Activated T-cell treated with anti-CD3 and anti-CD28 coated beads for 1 hour (primary cell): Measurements from ENCODE around the gene AGBL5.

Experiments used
- DNase-seq: peaks from one replicate; pipeline ENCODE4 v3.0.0-alpha.2; 2020; ENCODE audit warnings: low read depth

The AGBL5 gene

DNA sequence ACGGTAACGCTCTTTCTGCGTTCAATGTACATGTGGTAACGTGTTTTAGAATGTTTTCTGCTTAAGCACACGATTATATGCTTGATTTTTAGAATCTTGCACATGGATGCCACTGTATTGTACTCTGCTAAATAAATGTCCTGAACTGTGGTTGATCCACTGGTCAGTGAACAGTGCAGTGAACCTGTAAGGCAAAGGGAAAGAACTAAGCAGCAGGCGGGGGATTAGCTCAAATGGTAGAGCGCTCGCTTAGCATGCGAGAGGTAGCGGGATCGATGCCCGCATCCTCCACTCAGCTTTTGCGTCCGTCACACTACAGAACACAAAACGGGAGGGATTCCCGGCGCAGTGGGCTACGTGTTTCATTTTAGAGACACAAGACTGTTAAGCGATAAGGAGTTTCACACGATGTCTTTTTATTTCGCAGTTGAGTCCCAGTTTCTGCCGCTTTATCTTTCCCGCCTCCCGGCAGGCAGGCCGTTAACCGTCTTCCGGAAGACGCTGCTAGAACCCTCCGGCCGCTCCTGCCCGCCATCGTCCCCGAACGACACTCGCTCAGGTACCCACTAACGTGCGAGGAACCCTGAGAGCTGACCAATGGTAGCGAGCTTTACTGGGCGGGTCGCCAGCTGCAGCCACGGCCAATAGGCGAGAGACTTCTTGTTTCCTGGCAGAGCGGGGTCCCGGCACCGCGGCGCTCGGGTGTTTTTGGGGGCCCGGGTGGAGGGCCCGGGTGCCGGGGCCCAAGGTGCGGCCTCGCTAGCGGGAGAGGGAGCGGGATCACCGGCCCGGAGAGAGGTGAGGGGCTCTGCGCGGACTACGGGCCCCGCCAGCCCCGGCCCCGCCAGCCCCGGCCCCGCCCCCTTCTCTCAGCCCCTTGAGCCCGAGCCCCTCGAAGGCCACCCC lies at the start of gene AGBL5:
TSS of gene AGBL5 (plus strand) at position 673 of the 906 bp plus-strand sequence. CDS start 1,291 bp downstream, outside the sequence.
- peak; percentile 90 for DNase-seq

GRCh38 chr2:27001950-27002349 lies 49.5 kb upstream of the AGBL5 start:
- DNase-seq = no peak

GRCh38 chr2:27003007-27003406 lies 48.5 kb upstream of the AGBL5 start:
- DNase-seq = no peak

DNA sequence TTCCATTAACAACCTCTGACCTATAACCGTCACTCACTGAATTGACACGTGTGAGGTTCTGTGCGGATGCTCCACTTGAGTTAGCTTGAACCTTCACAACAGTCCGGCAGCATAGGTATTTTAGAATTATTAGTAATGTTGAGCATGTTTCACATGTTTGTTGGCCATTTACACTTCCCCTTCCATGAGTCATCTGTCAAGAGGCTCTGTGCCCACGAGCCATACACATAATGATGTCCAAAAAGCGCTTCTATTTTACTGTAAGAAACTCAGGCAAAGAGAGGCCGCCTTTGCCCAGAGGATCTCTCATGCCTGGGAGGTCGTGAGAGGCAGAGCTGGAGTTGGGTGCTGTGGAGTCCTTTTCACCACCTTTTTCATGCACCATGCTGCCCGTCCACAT lies 47.6 kb upstream of the AGBL5 start:
- DNase-seq = no peak

GRCh38 chr2:27006602-27007415 lies 44.7 kb upstream of the AGBL5 start:
- no peak for DNase-seq

- no peak for DNase-seq
Measured at GRCh38 chr2:27007416-27008374, 43.8 kb upstream of the AGBL5 start.

DNA sequence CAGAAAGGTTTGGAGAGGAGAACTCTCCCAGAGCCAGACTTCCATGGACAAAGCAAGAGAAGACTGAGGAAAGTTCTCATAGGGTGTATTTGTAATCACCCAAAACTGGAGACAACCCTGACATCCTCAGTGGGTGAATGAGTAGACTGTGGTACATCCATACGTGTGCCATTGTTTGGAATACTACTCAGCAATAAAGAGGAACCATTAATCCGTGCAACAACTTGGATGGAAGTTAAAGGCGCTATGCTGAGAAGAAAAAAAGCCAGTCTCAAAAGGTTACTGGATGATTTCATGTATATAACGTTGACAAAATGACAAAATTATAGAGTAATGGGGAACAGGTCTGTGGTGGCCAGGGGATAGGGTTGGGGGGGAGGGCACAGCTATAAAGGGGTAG lies 42.8 kb upstream of the AGBL5 start:
- DNase-seq = no peak

DNA sequence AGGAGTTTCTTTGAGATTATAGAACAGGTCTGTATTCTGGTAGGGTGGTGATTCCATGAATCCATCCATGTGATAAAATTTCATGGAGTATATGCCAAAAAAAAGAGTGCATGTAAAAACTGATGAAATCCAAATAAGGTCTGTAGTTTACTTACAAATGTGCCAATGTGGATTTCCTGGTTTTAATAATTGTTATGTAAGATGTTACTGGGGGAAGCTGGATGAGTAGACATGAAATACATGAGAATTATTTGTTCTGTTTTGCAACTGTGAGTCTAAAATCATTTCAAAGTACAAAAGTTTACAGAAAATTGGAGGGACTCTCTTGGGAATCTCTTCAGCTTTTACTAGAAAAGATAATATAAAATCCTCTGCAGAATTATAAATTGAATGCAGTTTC lies 42.4 kb upstream of the AGBL5 start:
- DNase-seq = no peak

GRCh38 chr2:27009716-27010115 lies 41.8 kb upstream of the AGBL5 start:
- DNase-seq = no peak

GRCh38 chr2:27010139-27010538 lies 41.3 kb upstream of the AGBL5 start:
- no peak for DNase-seq

GRCh38 chr2:27013738-27014137 lies 37.7 kb upstream of the AGBL5 start:
- DNase-seq = no peak

GRCh38 chr2:27014771-27015433 lies 36.6 kb upstream of the AGBL5 start:
- no peak for DNase-seq

DNA sequence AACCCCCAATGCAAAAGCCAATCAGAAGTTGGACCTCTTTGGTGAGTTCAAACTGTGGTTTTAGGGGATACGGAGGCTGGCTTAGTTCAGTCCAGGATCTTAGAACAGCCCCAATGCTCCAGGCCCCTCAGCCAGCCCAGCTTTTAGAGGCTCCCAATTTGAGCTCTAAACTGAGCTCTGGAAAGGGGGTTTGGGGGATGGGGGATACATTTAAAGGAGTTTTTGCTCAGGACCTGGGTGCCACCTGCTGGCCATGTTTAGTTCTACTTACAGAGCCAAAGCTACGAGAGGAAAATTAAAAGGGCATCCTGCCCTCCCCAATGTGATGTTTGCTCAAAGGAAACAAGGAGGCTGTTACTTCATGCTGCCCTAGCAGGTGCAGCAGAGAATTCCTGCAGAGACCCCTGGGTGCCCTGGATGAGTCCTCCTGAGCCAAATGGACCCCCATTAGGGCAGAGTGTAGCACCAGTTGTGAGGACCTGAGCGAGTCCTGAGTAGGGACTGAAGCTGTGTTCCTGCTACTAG lies 34.6 kb upstream of the AGBL5 start:
- peak; percentile 32 for DNase-seq

DNA sequence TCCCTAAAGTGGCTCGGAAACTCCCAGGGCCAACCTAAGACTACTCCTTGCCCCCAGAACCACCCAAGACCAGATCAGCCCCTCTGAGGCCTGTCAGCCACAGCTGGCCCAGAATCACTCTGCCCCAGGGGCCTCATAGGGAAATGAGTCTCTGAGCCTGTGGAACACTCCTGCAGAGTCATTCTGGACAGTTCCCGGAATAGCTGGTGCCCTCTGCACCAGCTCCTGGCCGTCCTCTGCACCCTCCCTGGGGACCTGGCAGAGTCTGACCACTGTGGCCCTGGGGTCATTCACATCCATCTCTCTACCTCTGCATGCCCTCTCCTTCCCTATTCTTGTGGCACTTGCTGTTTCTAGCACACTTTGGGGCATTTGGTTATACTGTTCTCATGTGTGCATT lies 33.3 kb upstream of the AGBL5 start:
- no peak for DNase-seq

DNA sequence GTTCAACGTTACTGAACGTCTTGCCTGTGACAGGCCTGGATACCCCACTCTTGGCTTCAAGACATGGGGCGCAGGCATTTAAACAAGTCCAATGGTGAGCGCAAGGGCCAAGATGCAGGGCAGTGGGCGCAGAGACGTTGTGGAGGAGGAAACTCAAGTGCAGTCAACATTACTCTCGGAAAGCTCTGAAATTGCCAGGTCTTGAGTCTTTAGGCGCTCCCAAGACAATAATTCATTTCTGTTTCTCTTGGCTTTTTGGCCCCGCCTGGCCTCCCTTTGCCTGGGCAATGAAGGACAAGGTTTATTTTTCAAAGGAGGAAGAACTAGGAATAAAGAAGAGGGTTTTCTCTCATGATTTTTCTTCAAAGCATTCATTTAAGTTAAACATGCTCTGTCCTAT lies 32.0 kb upstream of the AGBL5 start:
- no peak for DNase-seq

GRCh38 chr2:27019931-27020855 lies 31.3 kb upstream of the AGBL5 start:
- no peak for DNase-seq

DNA sequence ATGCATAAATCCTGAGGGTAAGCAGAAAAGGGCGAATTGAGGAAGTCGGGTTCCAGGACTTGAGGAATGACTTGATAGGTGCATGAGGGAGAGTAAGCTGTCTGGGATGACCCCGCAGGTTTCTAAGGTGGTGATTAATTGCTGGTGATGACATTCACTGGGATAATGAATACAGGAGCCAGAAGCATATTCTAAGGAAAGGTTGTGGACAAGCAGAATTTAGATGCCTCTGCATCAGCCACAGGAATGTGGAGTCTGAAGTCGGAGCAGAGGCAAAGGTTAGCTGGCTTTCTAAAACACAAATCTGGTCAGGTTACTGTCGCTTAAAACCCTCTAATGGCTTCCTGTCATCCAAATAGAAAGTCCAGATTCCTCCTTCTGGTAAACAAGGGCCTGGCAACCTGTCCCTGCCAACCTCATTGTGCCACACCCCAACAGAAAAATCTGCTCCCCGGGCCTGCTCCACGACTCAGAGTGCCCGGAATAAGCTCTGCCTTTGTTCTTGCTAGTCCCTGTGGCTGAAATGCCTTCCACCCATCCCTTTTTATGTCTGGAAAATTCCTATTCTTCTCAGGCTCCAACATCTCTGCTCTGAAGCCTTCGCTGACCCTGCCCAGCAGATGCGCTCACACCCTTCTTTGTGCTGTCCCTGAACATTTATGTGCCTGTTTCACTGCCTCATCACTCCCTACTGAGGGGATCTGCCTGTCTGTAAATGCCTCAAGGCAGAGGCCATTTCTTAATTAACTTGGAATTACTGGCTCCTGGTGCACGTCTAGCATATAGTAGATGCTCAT lies 30.0 kb upstream of the AGBL5 start:
- no peak for DNase-seq

GRCh38 chr2:27023740-27024139 lies 27.7 kb upstream of the AGBL5 start:
- DNase-seq = no peak

GRCh38 chr2:27024188-27024587 lies 27.3 kb upstream of the AGBL5 start:
- DNase-seq = no peak
